HG03469 (cell line): ENCODE measurements around the gene ERBB4.

ENCODE experiments used
- ATAC-seq: cut with Tn5 transposase; IDR thresholded peaks from one replicate; pipeline ENCODE4 v1.9.1; 2021; ENCODE audit warnings: mild to moderate bottlenecking, moderate library complexity, moderate number of reproducible peaks; ENCODE audit not compliant: unreplicated experiment

Gene ERBB4

DNA sequence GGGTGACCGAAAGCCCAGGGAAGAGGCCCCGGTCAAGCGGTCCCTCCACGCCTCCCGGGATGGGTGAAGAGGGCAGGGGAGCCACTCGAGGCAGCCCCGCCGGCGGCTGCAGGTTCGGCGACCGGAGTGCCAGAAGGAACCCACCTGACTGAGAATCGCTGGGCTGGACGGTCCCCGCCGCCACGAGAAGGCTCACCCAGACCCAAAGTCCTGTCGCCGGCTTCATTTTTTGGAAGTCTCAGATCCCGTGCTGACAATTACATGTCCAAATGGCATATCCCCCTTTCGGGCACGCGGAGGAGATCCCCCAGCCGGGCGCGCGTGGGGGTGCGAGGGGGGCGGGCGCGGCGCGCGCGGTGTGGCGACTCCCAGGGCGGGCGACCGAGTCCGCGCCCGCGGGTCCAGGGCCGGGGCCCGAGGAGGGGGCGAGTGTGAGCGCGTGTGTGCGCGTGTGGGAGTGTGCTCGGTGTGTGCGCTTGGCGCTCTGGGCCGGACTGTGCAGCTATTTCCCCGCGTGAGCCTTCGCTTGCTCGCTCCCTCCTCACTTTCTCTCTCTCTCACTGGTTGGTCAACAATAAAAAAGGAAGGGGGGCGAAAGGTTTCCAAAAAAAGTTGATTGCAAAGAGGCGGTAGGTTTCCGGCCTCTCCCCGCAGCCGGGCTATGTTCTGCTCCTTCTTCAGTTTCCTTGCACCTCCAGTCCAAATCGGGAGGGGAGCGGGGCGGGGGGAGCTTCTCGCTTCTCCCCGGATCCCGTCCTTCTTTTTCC, at the start of gene ERBB4:
Gene ERBB4, minus strand, starts transcription at position 498 of the 767 bp plus-strand sequence. Its CDS starts 272 bp downstream, at position 226.
- no peak for ATAC-seq

DNA sequence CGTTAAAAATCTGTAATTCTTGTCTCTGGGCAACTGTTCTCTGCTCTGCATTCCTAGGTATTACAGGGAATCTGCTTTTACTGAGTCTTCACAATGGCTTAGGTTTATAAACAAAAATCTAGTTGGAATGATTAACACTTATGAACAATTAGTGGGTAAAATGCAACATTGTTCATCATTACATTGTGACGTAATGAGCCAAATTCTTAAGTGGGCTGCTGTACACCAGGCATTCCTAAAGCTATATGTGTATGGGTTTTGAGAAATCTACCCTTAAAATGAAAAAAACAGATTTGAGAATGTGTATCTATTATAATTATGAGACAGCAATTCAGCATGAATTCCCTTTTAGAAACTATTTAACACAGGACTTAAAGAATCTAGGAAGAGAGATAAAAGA, 41.5 kb upstream of the ERBB4 start:
- ATAC-seq: no peak

DNA sequence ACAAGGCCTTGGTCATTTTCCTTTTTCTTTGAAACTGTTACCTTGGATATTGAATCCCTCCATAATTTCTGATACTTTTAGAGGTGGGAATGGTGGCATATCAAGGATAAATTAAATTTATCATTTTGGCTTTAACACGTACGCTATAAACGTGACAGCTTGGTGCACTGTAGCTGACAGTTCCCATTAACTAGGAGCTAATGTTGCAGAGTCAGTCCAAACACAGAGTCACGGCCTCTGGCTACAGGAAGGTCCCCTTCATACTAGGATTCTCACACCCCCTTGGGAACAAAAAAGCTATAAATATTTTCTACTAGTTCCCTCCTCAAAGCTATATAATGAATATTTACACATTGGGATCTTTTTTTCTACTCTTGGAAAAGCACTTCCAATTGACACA, 17.7 kb upstream of the ERBB4 start:
- ATAC-seq: no peak

DNA sequence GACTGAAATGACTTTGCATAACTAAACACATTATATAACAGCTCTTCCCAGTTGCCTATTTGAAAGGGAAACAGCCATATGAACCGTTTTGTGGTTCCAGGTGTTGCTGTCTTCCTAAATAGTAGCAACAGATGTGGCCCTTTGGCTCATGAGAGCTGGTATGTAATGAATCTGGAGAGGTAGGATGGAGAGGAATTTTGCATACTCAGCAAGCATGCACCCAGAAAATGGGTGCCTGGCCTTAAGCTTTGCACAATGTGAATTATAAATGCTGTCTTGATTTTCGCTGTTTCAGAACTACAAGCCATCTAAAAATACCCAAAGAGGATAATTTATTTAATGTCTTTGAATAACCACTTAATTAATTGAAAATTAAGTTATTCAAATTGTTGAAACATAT, 15.6 kb upstream of the ERBB4 start:
- no peak for ATAC-seq

DNA sequence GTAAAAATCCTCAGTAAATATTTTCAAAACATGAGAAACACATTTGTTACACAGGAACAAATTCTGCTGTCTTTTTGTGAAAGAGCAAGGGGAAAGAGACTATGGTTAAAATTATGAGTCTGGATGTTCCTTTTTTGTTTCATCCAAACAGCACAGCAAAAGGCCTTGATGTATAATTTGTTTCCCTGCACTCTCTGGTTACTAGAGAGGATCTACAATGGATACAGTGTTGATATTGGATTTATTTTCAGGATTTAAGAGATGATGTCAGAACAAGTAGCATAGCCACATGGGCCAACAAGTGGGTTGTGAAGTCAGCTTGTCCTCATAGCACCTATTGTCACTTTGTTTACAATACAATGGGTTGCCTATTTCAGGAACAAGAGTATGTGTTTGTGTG, 11.3 kb upstream of the ERBB4 start:
- no peak for ATAC-seq

DNA sequence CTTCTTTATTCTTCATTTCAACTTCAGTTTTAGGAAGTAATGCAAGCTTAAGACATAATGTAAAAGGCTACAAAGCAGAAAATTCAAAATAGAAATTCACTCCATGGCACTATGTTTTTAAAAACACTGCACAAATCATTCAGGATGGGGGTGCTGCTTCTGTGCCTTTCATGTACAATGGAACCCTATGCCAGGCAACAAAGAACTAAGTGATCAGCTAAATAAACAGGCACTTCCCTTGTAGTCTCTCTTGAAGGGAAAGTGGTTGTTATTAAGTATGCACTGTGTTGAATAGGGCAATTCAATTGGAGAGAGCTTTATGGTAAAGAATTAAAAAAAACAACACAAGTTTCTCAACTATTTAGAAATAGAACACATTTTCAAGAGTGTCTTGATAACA, 10.9 kb upstream of the ERBB4 start:
- no peak for ATAC-seq

DNA sequence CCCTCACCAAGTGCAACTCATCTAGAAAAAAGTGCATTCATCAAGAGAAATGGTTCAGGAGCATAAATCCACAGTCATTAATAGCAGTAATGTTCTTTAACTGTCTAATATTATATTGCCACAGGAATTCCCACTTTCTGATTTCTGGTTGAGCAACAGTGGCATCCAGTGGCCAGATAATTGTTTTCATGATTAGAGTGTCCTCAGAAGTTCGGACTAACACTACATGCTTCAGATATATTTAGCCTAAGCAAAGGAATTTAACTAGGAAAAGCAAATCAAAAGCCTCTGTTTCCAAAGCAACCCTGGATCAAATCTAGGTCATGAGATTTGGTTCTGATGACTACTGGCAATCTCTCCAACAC, 9.8 kb upstream of the ERBB4 start:
- no peak for ATAC-seq

DNA sequence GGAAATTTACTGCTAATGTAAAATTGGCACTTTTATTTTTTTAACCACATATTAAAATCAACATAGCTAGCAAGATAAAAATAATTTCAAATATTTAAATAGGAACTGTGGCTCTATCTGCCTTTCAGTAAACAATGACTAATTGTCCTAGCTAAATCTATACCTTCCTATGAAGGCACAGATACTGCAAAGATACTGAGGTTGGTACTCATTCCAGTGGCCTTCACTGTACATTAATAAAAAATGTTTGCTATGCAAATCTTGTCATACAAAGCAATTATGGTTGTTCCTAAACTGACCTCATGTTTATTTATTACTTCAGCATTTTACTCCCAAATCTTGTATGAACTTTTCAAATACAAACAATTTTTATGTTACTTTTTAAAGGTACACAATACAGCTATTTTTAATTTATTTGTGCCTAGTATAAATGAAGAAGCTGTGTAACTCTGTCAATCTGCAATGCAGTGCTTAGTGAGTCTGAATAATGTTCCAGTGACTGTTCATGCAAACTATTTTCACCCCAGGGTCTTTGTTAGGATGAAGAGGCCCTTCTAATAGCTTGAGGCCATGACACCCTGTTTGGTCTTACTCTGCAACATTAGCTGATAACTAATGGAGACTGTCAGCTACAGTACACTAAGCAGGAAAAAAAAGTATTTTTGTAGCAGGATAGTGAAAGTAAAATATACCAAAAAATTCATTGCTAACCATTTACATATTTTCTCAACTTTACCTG, 9.3 kb upstream of the ERBB4 start:
- ATAC-seq: no peak

DNA sequence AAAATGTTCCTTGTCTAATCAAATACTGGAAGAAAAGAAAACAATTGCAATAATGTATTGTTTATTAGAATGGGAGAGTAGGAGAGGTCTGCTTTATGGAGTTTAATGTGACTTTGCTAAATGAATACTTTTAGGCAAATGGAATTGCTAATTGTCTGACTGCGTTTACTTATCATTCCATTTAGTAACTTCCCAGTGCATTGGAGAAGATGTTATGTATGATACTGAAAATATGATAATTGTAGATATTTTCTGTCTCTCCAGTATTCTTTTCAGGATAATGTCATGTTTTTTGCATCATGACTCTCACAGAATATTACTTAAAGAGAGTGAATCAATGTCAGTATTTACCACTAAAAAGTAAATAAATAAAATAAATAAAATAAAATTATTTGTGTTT, 8.1 kb upstream of the ERBB4 start:
- no peak for ATAC-seq

DNA sequence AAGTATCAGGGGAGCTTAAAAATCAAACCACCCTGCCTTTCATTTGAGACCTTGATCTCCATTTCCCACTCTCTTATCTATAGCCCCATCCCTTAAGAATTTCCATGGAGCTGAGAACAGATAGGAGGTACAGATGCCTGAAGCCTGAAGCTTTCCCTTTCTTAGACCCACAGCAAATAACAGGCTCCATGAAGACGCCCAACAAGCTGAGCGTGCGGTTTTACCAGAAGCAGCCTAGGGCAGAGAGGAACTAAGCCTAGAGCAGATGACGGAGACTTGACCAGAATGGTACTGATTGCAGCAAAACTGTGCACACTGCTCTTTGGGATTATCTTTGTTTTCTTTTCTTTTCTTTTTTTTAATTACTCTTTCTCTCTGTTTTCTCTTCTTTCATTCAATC, 1.7 kb upstream of the ERBB4 start:
- ATAC-seq: no peak

DNA sequence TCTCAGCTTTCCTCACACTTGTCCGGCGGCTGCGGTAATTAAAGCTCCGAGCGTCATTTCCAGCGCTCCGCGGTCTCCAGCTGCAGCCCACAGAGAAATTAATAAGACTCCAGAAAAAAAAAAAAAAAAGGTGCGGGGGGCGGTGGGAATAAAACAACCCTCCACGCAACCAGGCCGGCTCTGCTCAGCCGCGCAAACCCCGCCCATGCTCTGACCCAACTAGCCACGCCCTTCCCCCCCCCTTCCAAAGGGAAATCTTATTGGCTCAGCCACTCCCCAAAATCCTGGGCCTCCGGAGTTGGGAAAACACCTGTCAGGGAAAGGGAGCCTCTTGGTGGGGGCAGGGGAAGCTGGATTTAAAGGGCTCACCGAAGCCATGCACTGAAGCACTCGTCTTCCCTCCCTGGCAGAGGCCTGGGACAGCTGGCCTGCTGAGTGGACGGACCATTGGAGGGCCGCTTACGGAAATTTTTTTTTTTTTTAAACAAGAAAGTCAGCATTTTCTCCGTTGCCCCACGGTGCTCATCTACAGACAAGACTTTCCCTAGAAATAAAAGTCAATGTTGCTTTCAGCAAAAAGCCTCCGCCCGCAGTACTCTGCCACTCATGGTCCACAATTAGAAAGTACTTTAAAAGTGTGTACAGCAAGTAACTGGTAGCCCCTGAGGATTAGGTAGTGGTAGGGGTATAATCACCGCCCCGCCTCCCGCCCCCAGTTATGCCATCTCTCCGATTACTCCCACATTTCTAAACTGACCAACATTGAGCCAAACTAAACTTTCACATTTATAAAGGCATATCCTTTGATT, 674 bp upstream of the ERBB4 start:
- no peak for ATAC-seq

DNA sequence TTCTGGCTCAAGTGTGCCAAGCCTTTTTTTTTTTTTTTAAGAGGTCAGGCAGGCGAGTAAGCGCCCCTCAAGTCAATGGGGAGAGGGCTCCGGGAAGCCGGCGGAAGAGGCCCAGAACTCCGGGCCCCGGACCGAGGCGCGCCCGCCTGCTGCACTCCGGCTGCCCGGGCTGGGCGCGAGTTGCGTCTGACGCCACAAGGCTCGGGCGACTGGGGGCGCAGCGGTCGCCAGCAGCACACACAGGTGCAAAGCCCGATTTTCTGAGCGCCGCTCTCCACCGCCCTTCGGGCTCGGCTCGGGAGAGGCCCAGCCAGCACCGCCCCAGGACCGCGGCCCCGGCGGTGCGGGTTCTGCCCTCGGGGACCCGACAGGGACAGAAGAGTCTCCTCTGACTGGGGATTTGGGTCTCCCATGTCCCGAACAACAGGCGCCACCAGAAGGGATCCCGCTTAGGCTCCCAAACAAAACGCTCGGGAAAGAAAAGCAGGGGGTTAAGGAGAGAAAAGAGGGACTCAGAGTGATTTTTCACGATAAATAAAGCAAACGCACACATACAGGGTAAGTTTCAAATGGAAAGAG, 787 bp downstream of the ERBB4 start:
- ATAC-seq: no peak

DNA sequence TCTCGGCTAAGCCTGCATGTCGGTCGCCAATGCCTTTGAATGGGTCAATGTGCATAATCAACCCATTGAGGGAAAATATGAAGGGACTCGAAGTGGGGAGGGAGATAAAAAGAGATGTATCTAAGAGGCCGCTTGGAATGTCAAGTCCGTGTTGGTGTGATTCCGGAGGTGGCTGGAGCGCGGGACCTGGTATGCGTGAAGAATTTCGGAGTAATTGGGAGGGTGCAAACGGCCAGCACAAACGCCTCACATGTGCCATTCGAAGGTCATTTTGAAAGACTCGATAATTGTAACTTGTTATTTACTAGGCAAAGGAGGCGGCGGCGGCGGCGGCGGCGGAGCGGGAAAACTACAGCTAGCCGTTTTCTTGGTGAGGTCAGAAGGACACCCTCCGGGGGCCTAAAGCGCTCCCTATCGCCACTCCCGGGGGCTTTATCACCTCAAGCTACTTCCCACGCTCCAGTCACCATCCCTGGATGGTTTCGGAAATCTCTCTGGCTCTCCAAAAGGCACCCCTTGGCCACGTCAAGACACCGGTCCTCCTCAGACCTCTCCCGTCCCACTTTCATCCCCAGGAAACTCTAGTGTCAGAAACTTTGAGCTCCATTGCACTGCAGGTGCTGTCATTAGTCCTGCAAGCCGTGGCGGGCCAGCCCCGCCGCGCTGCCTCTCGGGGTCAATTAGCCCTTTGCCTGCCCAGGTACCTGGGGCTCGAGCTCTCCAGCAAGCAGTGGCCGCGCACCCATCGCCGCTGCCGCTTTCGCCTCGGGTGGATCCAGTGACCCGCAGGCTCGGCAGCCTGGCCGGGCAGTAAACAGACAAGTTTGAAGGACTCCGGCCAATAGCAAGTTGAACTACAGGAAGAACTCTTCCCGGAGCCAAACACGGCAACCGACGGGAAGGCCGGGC, 1.5 kb downstream of the ERBB4 start:
- no peak for ATAC-seq

DNA sequence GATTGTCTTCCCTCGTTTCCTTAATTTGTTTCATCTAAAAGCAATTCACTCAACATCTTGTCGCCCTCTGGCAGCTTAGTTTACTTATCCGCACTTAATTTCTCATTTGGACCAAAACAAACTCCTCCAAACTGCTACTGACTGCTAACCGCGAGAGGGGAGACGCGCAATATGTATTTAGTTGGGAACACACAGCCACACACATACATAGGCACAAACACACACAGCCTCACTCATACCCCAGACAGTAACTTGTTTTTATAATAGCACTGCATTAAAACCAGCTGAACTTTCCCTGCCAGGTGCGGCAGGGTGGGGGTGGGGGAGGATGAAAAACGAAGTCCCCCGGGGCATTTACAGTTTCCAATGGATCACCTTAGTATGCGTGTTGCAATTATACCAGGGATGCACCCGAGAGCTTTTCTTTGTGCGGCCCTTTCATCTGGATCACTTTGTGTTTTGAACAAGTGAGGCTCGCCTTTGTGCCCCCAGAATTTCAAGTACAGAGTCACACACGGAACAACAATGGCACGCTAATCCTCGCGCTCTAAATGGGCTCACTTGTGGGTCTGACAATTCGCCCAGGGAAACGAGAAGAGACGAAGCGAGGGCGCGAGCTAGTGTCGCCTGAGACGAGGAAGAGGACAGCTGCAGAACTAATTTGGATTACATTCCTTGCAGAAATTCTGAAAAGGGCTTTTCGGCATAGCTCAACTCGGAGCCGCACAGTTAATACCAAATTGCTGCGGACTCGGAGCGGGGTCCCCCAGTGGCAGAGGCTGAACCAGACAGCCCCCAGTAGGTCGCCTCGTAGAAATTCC, 2.4 kb downstream of the ERBB4 start:
- ATAC-seq: no peak

DNA sequence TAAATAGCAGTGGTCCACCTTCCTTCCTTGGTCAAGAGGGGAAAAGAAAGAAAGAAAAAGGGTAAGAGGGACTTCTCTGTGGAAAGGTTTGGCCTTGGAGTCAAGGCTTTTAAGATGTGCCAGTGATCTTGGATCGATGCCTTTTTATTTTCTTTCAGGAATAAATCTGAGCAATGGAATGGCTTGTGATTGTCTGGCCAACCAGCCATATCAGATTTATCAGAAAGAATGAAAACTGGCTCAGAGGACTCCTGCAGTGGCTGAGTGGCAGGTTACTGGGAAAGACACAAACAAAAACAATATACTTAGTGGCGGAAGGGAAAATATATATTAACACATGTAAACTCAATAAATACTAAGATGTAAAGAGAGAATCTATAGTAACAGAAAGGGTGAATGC, 4.3 kb downstream of the ERBB4 start:
- no peak for ATAC-seq

DNA sequence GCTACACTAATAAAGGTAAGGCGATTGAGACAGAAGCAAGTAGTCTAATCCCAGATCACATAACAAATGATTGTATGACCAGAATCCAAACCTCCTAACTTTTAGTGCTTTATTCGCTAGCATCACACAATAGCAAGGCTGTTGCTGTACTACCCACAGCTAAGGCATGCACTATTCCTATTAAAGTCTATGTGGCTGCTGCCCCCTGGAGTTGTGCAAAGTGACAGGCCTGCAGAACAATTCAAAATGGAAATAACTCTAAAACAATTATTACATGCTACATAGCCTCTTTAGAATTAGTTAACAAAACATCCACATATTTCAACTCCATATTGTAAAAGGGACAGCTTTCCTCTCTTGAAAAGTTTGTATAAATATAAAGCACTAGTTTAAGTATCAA, 6.0 kb downstream of the ERBB4 start:
- no peak for ATAC-seq

DNA sequence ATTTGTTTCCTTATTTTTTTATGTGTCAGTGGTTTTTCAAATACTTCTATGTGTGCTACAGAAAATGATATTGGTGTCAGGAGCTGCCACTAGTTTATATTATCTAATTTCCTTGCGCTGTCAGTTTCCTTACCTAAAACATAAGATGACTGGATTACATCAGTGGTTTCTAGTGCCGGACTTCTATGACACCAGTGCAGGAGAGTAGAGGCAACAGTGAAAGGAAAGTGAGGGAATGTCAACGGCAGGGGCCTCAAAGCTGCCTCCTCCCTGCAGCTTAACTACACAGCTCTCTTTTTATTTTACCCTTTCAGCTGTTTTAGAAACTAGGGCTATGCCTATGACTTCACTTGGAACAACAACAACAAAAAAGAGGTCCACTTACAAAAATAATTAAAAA, 6.5 kb downstream of the ERBB4 start:
- no peak for ATAC-seq

DNA sequence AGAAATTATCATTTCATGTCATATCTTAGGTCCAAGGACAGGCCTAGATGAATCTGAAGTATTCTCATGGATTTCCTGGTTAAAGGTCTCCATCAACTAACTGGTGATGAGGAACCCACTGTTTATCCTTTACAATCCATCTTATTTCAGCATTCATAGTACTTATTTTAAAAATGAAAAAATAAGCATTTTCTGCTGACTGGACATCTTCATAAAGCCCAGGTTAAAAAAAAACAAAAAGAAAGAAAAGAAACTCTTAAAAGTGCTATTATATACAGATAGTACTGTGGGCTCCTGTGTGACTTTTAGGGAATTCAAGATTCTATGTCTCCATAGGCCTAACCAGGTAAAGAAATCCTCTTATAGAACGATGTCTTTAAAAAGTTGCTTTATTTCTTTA, 7.1 kb downstream of the ERBB4 start:
- ATAC-seq: no peak

DNA sequence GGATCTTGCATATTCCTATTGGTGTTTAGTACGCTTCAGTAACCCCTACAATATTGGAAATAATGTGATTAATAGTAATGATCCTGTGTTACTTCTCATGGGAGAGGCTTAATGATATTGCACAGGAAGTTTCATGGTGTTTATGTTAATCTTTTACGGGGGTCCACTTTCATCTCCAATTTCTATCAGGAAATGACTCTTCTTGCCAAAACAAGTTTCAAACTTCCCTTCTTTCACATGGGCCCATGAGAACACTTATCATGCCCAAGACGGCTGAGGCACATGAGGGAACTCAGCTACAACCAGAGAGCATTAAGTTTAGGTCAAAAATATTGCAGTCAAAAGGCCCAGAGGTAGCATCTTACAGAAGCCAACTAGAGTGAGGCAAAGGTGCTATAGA, 7.6 kb downstream of the ERBB4 start:
- ATAC-seq: no peak

DNA sequence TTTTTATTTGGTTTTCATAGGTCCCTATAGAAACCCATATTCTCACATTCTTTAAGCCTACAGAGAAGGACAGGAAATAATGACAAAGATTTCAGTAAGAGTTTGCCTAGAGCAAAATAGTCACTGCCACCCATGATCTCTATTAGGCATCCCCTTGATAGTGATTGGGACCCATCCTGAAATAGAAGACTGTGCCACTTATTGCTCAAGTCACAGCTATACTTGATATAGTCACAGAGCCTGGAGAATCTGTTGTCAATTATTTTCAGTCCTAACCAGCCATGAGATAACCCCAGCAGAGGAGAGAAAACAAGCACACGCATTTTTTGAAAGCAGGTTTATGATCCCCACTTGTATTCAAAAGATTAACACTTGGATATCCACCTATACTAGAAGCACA, 8.2 kb downstream of the ERBB4 start:
- no peak for ATAC-seq
